MG63 (cell line): ENCODE data around the gene PYGB. TPM values are rescaled to one million over a fixed set of nuclear protein-coding genes. Genes with fewer than 3 reads are reported as not detected.
A peak's percentile ranks its signal among the peaks of the same experiment; 100 is the strongest.
"Not testable (repeated sequence)": the region's sequence is repeated elsewhere in the genome, so short reads cannot be mapped to it uniquely, and the experiment has no call there.

Source experiments
- DNase-seq: peaks from one replicate; pipeline ENCODE4 v3.0.0-alpha.2; 2020
- H3K27me3 ChIP-seq: fragments of 250-450 bp; sonication (Bioruptor Pico); 2 replicates; pipeline ENCODE4 v1.5.1; 2020; ENCODE audit warnings: mild to moderate bottlenecking, moderate library complexity
- H3K36me3 ChIP-seq: fragments of 250-450 bp; sonication (Bioruptor Pico); 2 replicates; pipeline ENCODE4 v1.5.1; 2020; ENCODE audit warnings: mild to moderate bottlenecking, moderate library complexity
- H3K4me3 ChIP-seq: fragments of 250-450 bp; sonication (Bioruptor Pico); 2 replicates; pipeline ENCODE4 v1.5.1; 2020; ENCODE audit warnings: mild to moderate bottlenecking, moderate library complexity
- H3K9me3 ChIP-seq: fragments of 250-450 bp; sonication (Bioruptor Pico); 2 replicates; pipeline ENCODE4 v1.5.1; 2020; ENCODE audit warnings: mild to moderate bottlenecking, moderate library complexity
- total RNA-seq: library from RNA; depleted of rRNA; stranded (reverse); fragments of >200 nt; shearing (Covaris generic); gene quantifications from 2 replicates; pipeline ENCODE4 v1.2.3, GENCODE V29; 2014; ENCODE audit warnings: low replicate concordance

PYGB gene
- total RNA-seq, 1 experiment from 2014 or later, result 67.8 TPM

DNA sequence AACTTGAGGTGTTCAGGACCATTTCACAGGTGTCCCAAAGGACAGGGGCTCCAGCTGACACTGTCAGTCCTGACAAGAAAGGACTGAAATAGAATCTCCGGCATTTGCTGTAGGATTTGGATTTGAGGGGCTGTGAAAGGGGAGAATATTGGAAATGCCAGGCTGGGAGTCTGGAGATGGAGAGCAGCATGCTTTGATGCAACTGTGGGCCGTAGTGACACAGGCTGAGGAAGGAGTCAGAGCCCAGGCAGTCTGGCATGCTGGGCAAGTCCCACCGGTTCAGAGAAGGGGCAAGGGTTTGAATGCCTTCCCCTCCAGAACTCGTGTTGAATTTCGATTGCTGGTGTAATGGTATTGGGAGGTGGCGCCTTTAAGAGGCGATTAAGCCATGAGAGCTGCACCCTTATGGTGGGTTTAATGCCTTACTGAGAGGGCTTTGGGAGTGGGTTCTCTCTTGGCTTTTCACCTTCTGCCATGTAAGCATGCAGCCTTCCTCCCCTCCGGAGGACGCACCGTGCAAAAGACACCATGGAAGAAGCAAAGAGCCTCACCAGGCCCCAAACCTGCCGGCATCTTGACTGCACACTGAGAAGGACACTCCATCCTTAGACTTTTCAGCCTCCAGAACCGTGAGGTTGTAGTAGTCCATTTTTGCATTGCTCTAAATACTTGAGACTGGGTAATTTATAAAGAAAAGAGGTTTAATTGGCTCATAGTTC is 9.4 kb upstream of the PYGB start:
- no peak overlapping the region for H3K4me3 ChIP-seq
- H3K36me3 ChIP-seq, result no peaks in the 10 kb centered on the region
- H3K27me3 ChIP-seq, result no peaks in the 10 kb centered on the region
- peak; percentile 28 for DNase-seq
- no peaks in the 10 kb centered on the region for H3K9me3 ChIP-seq

DNA sequence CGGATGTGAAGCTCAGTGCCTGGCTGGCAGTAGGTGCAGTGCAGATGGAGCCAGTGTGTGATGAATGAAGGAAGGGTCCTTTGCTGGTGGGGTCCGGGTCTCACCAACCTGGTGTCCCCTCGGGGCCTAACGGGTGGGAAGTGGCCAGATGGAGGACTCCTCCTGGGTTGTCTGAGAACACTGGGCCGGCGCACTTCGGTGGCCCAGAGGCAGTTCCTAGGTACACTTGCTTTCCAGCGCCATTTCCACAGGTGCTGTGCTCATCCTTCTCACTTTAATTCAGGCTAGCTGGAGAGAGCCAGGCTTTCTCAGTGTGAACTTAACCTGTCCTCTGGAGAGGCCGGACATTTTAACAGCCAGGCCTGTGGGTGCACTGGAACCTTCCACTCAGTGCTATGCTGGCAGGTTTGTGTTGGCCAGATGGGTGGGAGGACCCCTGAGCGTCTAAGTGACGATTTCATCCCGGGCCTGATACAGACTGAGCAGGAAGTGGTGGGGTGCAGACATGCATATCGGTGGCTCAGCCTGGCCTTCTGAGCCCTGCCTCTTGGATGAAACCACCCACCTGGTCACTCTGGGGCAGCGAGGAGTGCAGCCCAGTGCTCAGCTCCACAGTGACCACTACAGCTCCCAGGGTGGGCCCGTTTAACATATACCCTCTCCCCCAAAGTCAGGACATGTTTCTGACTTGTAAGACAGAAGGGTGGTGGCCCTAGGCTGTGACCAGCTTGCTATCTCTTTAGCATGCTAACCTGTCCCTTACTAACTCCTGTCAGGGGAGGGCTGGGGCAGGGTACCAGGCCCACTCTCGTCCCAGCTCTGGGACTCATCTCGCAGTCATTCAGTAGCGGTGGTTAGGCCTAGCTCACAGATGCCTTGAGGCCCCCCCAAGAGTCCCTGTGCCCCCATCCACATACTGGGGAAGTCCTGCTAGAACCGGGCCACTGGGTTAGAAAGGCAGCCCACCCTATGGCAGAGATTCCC is 8.2 kb upstream of the PYGB start:
- no peak for DNase-seq
- H3K4me3 ChIP-seq, result no peak overlapping the region
- H3K9me3 ChIP-seq, result no peaks in the 10 kb centered on the region
- no peaks in the 10 kb centered on the region for H3K36me3 ChIP-seq
- H3K27me3 ChIP-seq, result no peaks in the 10 kb centered on the region

DNA sequence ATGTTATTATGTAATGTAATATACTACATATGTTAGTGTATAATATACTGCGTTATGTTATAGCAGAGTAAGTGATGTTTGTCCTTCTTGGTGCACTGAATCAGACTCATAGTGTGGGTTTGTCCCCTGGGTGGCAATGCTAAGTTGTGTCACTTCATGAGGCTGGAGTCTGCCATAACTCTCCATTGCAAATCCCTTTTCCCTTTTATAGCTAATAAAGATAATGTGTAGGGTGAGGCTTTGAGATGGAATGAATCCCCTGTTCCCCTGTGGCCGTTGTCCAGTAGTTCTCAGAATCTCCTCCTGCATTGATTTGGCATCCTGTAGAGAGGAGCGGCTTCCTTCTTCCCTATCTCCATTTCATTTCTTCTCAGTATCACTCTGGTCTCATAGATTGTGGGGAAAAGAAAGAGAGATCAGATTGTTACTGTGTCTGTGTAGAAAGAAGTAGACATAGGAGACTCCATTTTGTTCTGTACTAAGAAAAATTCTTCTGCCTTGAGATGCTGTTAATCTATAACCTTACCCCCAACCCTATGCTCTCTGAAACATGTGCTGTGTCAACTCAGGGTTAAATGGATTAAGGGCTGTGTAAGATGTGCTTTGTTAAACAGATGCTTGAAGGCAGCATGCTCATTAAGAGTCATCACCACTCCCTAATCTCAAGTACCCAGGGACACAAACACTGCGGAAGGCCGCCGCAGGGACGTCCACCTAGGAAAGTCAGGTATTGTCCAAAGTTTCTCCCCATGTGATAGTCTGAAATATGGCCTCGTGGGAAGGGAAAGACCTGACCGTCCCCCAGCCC is 6.8 kb upstream of the PYGB start:
- H3K9me3 ChIP-seq, result not testable (repeated sequence)

DNA sequence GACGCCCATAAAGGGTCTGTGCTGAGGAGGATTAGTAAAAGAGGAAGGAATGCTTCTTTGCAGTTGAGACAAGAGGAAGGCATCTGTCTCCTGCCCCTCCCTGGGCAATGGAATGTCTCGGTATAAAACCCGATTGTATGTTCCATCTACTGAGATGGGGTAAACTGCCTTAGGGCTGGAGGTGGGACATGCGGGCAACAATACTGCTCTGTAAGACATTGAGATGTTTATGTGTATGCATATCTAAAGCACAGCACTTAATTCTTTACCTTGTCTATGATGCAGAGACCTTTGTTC is 6.3 kb upstream of the PYGB start:
- not testable (repeated sequence) for H3K4me3 ChIP-seq, H3K36me3 ChIP-seq, DNase-seq, H3K27me3 ChIP-seq, H3K9me3 ChIP-seq

More for the DNA sequence above, 6.8 kb upstream of the PYGB start:
- not testable (repeated sequence) for H3K36me3 ChIP-seq, H3K27me3 ChIP-seq, DNase-seq, H3K4me3 ChIP-seq

DNA sequence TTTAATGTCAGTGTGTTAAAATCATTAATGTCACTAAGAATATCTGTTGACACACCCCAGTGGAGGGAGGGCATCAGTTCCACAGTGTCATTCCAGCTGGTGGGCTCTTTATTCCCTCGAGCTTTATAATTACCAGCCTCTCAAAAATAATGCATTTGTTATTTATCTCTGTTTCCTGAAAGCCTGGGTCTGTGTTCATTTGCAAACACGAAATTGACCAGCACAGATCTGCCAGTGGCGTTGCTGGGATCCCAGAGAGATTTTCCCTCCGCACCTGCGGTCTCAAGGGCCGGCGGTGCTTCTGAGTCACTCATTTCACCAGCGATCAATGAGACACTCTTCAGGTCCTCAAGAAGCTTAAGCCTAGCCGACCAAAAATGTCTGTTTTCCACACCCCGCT is 5.7 kb upstream of the PYGB start:
- Histone ChIP-seq H3K9me3 (no peaks in the 10 kb centered on the region), H3K4me3 (no peak overlapping the region), H3K27me3 (no peaks in the 10 kb centered on the region), H3K36me3 (no peaks in the 10 kb centered on the region)
- no peak for DNase-seq

DNA sequence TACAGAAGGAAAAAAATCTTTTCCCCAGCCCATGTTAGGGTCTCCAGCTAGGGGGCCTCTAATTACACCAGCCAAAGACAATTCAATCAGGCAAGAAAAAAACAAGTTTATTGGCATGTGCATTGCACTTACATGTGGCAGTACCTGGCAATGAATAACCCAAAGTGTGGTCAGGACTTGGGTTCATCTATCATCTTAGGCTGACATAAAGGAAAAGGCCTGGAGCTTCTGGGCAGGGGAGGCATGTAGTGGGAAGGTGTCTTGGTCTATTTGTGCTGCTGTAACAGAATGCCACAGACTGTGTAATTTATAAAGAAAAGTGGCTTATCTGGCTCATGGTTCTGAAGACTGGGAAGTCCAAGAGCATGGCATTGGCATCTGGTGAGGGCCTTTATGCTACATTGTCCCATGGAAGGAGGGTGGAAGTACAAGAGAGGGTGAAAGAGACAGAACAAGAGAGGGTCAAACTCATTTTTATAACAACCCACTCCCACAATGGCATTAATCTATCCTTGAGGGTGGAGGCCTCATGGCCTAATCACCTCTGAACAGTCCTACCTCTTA is 4.4 kb upstream of the PYGB start:
- no peaks in the 10 kb centered on the region for H3K36me3 ChIP-seq

DNA sequence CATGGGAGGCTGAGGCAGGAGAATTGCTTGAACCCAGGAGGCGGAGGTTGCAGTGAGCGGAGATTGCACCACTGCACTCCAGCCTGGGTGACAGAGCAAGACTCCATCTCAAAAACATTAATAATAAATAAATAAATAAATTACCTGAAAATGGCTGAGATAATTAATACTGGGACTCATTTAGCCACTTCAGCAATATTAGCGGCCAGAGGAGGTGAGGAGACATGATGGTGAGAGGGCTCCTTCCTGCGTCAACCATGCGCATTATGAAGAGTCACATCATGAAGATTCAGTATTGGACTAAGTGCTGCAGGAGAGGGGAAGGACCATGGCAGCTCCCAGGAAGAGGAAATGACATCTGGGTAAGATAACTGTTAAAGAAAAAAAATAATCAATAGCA is 2.9 kb upstream of the PYGB start:
- H3K4me3 ChIP-seq, result no peak overlapping the region
- no peak for DNase-seq
- no peaks in the 10 kb centered on the region for H3K36me3 ChIP-seq
- no peaks in the 10 kb centered on the region for H3K27me3 ChIP-seq
- no peaks in the 10 kb centered on the region for H3K9me3 ChIP-seq

More for the DNA sequence above, 4.4 kb upstream of the PYGB start:
- no peak for DNase-seq
- Histone ChIP-seq H3K27me3 (no peaks in the 10 kb centered on the region), H3K4me3 (no peak overlapping the region), H3K9me3 (no peaks in the 10 kb centered on the region)

DNA sequence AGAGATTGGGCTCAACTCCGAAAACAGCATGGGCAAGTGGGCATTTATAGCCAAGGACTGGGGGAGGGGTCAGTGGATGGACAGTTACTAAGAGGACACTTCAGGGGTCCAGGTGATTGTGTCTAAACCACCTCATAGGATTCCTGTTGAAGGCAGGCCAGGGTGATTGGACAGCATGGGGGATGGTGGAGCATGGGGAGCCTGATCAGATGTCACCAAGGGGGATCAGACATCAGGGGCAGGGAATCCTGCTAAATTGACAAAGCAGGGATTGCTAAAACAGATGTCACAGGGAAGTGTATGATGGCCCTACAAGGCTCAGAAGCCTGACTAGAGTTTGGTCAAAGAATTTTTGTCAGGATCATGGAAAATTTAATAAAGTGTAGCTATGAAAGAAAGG is 2.4 kb upstream of the PYGB start:
- H3K9me3 ChIP-seq, result no peaks in the 10 kb centered on the region

DNA sequence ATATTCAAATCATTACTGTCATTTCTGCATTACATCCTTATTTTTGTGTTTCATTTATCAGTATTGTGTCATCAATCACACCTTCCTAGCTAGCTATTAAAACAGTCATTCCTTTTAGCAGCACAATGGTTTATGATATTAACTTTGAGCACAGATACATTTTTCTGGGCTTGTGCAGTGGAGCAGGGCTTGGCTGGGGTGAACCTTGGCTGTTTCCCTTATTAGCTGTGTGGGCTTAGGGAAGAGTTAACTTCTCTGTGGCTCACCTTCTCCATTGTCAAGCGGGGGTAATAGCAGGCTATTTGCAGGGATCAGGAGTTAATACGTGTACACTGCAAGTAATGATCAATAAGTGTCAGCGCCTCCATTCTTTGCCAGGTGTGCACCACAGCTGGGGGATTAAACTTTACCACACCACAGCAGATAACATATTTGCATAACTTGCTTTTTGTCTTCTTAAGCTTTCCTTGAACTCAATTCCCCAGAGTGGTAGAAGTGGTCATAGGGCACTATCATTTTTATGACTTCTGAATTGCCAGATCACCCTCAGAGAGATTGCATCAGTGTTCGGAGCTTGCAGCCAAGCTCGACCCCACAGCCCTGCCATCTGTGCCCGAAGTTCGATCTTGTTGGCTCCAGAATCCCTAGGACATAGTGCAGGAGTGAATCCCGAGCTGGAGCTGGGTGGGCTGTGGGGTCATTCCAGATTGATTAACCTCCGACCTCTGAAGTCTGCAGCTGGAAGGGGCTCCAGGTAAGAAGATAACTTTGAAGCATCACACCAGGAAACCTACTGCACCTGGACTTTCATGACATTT is 1.5 kb upstream of the PYGB start:
- Histone ChIP-seq H3K36me3 (no peaks in the 10 kb centered on the region; the same call in 1 of the 2 replicates), H3K27me3 (no peaks in the 10 kb centered on the region), H3K4me3 (no peak overlapping the region; the same call in 1 of the 2 replicates), H3K9me3 (no peaks in the 10 kb centered on the region)
- no peak for DNase-seq

More for the DNA sequence above, 2.4 kb upstream of the PYGB start:
- Histone ChIP-seq H3K4me3 (no peak overlapping the region), H3K36me3 (no peaks in the 10 kb centered on the region; the same call in 1 of the 2 replicates), H3K27me3 (no peaks in the 10 kb centered on the region)
- no peak for DNase-seq

DNA sequence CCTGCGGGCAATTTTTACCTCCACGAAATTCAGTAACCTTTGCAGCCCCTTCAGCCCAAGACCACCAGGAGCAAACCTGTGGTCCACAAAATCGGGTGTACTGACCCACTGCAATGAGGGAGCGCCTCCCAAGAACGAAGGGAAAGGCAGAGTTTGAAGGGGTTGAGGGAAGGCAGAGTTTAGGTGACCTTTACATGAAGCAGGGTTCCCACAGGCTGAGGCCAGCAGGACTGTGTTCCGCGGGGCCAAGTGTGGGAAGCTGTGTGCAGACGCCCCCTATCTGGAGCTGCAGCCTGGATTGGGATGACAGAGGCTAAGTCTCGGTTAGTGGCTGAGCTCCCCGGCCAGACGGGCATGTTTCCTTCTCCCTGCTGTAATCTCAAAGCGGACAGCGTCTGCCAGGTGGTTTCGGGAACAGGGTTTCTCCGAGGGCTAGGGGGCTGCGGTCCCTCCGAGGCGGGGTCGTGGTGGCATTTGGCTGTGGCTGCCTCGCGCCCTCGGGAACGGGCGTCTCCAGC is 826 bp upstream of the PYGB start:
- DNase-seq, result peak; percentile 61

DNA sequence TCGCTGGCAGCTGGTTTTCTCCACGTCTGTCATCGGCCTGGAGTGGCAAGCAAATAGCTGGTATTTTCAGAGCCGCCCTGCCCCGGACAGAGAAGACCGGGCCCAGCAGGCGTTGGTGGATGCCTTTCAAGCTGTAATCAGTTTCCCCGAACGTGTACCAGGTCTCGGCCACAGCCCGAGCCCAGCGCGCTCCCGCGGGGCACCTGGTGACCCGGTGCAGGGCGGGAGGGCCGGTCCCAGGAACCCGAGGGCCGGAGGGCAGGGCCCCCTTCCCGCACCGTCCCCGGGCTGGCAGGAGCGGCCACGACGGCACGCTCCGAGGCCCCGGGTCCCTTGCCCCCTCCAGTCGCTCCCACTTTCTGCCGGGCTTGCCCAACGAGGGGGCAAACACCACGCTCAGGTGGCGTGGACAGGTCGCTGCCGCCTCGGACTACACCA is 348 bp upstream of the PYGB start:
- peak overlapping the region; percentile 70 for H3K4me3 ChIP-seq
- H3K9me3 ChIP-seq, result no peaks in the 10 kb centered on the region
- no peaks in the 10 kb centered on the region for H3K27me3 ChIP-seq
- peak; percentile 26 for DNase-seq
- H3K36me3 ChIP-seq, result no peaks in the 10 kb centered on the region; the same call in 1 of the 2 replicates

More for the DNA sequence above, 826 bp upstream of the PYGB start:
- H3K4me3 ChIP-seq, result peak overlapping the region; percentile 70
- no peaks in the 10 kb centered on the region; the same call in 1 of the 2 replicates for H3K36me3 ChIP-seq
- H3K9me3 ChIP-seq, result no peaks in the 10 kb centered on the region
- H3K27me3 ChIP-seq, result no peaks in the 10 kb centered on the region

DNA sequence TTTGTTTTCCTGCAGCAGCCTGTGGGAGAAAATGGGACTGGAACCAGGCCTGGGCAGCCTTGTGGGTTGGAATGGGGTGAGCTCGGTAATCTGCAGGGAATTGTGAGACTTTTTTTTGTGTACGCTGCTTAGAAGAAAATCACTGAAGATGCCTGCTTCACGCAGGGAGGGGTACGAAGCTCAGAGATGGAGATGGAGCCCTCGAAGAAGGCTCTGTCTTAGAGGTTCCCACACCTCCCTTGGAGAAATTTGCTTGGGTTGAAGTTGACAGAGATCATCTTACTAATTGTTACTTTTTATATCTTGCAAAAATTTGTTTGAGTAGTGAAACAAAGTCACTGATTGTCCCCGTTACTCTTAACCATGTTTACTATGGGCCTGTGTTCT is 894 bp downstream of the PYGB start:
- no peak for DNase-seq
- no peaks in the 10 kb centered on the region for H3K9me3 ChIP-seq
- peak overlapping the region; percentile 70 for H3K4me3 ChIP-seq
- H3K27me3 ChIP-seq, result no peaks in the 10 kb centered on the region
- H3K36me3 ChIP-seq, result no peaks in the 10 kb centered on the region; the same call in none of the 2 replicates

DNA sequence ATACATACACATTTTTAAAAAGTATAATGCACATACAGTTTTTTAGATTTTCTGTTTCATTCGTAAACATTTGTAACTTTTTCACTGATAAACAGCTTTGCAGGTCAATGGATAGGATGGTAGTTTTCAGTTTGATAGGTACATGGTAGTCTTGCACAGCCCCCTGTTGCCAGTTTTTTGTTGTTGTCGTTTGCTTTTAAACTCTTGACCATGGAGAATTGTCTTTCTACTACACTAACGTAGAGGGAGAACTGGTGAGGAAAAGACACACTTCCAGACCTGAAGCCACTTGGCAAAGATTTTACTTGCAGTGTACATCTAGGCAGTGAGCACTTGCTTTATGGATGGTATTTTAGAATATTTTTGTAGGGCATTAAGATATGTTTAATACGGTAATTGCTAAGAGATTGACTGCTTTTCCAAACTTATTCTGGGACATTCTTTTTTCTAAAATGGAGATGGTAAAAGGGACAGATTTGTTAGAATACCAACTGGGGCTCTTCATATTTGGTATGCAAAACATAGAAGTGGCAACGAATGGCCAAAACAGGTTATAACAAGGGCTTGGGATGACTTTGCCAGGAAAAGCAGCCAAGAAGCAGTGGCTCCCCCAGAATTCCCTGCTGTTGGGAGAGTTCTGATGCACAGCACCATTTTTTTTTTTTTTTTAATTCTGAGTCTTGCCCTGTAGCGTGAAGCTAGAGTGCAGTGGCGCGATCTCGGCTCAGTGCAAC is 1.5 kb downstream of the PYGB start:
- peak overlapping the region; percentile 70 for H3K4me3 ChIP-seq
- no peaks in the 10 kb centered on the region for H3K27me3 ChIP-seq
- no peaks in the 10 kb centered on the region; the same call in none of the 2 replicates for H3K36me3 ChIP-seq
- no peak for DNase-seq
- H3K9me3 ChIP-seq, result no peaks in the 10 kb centered on the region

DNA sequence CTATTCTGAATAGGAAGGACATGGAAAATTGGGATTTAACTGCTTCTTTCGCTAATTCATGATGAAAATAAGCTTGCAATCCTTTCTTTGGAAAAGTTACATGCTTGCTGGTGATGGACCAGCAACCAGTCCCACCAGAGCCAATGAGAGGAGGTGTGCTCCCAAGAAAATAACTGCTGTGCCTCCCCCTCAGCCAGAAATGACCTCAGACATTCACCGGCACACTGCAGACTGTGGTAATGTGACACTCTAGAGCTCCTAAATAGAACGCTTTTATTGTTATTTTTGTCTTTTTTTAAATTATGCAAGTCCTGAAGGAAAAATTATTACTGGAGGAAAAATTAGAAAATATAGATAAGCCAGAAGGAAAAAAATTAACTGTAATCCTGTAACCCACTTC is 2.6 kb downstream of the PYGB start:
- DNase-seq, result no peak
- peak overlapping the region; percentile 70 for H3K4me3 ChIP-seq
- H3K36me3 ChIP-seq, result no peaks in the 10 kb centered on the region; the same call in none of the 2 replicates
- no peaks in the 10 kb centered on the region for H3K27me3 ChIP-seq
- no peaks in the 10 kb centered on the region for H3K9me3 ChIP-seq

DNA sequence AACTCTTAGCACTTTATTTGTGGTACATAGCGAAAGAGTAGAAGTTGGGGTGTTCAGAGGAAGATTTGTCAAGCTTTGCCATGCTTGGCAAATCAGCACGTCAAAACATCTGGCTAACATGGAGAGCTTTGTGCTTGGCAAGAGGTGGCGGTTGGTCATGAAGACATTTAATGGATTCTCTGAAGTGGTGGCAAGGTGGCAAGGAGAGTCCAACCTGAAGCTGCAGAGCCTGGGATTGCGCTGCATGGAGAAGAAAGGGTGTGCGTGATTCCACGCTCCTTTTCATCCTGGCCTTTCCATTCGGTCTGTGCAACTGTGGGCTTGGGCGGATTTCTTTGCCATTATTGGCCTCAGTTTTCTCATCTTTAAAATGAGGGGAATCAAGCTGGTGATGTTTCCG is 3.1 kb downstream of the PYGB start:
- Histone ChIP-seq H3K9me3 (no peaks in the 10 kb centered on the region), H3K4me3 (no peak overlapping the region), H3K27me3 (no peaks in the 10 kb centered on the region), H3K36me3 (no peaks in the 10 kb centered on the region; the same call in none of the 2 replicates)
- DNase-seq, result no peak
